ENCODE results near the gene SEPTIN6. TPM values are rescaled to one million over a fixed set of nuclear protein-coding genes. Genes with fewer than 3 reads are reported as not detected.
"Not testable (repeated sequence)": the region's sequence is repeated elsewhere in the genome, so short reads cannot be mapped to it uniquely, and the experiment has no call there.

SEPTIN6 gene
- total RNA-seq, 1 experiment from 2014 or later, result 11.7 TPM

DNA sequence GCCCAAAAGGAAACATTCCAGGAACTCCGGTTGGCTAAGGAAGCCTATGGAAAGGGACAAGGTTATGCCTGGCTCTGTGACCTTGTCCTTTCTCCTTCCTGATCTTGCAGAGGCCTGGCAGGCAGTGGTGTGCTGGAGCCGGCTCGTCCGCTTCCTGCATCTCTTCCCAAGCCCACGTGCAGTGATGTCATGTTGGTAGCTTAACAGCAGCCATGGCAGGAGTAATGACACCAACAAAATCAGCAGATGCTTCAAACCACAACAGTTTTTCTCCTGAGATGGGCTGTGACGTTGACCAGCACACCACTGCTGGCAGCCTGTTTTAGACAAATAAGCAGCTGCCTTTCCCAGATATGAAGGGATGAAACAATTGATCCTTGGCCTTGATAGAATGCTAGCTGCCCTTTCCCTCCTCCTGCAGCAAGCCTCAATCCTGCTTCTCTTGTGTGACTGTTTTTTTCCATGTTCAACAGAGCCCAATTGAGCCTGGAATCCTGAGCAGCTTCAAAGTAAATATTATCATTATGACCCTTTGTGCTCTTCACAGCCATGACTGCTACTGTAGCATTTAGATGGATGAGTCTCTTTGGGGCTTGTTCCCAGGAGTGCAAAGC, 23.4 kb downstream of the SEPTIN6 start:
- in situ Hi-C loops (cut with HindIII; ENCODE audit: low pct_unique_long_range_greater_than_20kb, low sequenced_read_pairs), result no loop called here
- no peak for DNase-seq (ENCODE audit: low read depth)

- in situ Hi-C loops (cut with HindIII; ENCODE audit: low pct_unique_long_range_greater_than_20kb, low sequenced_read_pairs), result no loop called here
- no peak for DNase-seq (ENCODE audit: low read depth)
These were observed 25.7 kb downstream of the SEPTIN6 start for GRCh38 chrX:119667111-119667878.

DNA sequence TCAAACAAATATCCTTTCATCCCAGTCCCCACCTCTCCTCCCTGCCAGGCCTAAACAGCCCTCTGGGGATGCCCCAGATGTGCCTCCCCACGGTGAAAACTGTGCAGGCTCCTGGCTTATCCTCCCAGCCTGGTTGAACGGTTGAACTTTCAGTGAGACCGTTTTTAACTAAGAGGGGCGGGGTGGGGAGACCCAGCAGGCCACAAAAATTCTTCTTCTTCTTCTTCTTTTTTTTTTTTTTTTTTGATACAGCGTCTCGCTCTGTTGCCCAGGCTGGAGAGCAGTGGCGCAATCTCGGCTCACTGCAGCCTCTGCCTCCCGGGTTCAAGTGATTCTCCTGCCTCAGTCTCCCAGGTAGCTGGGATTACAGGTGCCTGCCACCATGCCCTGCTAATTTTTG, 28.1 kb downstream of the SEPTIN6 start:
- in situ Hi-C loops (cut with HindIII; ENCODE audit: low pct_unique_long_range_greater_than_20kb, low sequenced_read_pairs); DNase-seq (ENCODE audit: low read depth): not testable (repeated sequence)

- in situ Hi-C loops (cut with HindIII; ENCODE audit: low pct_unique_long_range_greater_than_20kb, low sequenced_read_pairs), result no loop called here
These were observed 31.5 kb downstream of the SEPTIN6 start for GRCh38 chrX:119661486-119661885.

DNA sequence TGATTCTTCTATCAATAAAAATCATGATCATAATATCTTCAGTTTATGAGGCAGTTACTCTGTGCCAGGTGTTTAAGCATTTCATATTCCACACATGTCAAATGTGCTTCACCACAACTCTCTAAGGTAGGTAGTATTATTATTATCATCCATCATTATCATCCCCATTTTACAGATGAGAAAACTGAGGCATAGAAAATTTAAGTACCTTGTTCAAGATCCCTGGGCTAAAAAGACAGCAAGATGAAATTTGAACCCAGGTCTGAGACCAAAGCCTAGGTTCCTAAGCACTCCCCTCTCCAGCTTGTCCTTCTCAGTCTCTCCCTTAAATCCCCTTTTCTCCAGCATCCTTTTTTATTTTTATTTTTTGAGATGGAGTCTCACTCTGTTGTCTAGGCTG, 33.4 kb downstream of the SEPTIN6 start:
- no peak for DNase-seq (ENCODE audit: low read depth)
- in situ Hi-C loops (cut with HindIII; ENCODE audit: low pct_unique_long_range_greater_than_20kb, low sequenced_read_pairs), result no loop called here

More at GRCh38 chrX:119661486-119661885, 31.5 kb downstream of the SEPTIN6 start:
- DNase-seq (ENCODE audit: low read depth), result no peak

DNA sequence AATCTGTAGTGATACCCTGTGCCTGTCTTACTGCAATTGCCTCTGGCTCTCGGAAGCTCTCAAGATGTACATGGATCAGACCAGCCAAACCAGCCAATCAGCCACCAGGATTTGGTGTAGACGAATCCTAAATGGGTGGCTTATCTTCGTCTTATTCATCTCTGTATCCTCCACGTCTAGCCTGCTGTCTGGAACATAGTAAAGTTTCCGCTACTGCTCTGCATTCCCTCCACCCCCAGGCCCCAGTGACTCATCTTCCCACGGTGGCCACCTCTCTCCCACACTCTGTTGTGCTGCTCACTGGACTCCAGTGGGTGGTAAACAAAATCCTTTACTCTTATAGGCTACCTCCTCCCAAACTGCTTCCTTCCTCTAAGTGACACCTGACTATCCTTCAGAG, 37.8 kb downstream of the SEPTIN6 start:
- in situ Hi-C loops (cut with HindIII; ENCODE audit: low pct_unique_long_range_greater_than_20kb, low sequenced_read_pairs), result no loop called here
- no peak for DNase-seq (ENCODE audit: low read depth)

DNA sequence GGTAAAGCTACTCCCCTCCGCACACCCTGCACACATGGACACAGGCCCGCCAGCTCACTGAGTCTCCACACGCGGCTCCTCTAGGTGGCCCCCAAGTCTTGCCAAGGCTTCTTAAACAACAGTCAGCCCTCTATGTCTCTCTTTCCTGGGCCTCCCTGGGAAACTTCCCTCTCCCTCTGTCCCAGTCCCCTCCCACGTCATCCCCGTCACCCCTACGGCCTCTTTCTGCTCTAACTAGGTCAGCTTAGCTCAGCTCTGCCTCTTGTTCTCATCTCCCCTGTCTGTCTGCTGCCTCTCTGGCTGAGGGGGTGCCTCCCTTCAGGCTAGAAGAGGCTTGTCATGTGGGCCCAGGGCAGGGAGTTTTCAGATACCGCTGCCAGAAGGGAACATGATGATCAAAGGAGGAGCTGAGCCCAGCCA, 38.8 kb downstream of the SEPTIN6 start:
- in situ Hi-C loops (cut with HindIII; ENCODE audit: low pct_unique_long_range_greater_than_20kb, low sequenced_read_pairs), result no loop called here
- DNase-seq (ENCODE audit: low read depth), result no peak

DNA sequence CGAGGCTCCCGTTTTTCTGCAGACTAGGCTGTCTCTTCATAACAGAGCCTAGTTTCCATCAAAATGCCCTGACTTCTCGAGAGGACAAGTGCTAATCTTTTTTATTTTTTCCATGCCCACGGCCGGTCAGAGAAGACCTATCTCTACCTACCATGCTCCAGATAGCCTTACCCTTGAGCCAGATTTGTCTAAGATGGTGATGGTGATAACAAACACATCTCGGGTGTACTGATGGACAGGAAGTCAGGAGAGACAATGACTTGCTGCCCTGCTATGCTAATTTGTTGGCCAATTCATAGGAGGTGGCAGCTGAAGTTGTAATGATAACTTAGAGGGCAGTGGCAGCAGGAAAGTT, 44.6 kb downstream of the SEPTIN6 start:
- DNase-seq (ENCODE audit: low read depth), result no peak
- in situ Hi-C loops (cut with HindIII; ENCODE audit: low pct_unique_long_range_greater_than_20kb, low sequenced_read_pairs), result no loop called here

- in situ Hi-C loops (cut with HindIII; ENCODE audit: low pct_unique_long_range_greater_than_20kb, low sequenced_read_pairs), result no loop called here
- DNase-seq (ENCODE audit: low read depth), result no peak
These were observed 45.2 kb downstream of the SEPTIN6 start for GRCh38 chrX:119647552-119648420.

GRCh38 chrX:119647089-119647488, 45.9 kb downstream of the SEPTIN6 start:
- no peak for DNase-seq (ENCODE audit: low read depth)
- in situ Hi-C loops (cut with HindIII; ENCODE audit: low pct_unique_long_range_greater_than_20kb, low sequenced_read_pairs), result no loop called here

- in situ Hi-C loops (cut with HindIII; ENCODE audit: low pct_unique_long_range_greater_than_20kb, low sequenced_read_pairs), result no loop called here
These were observed 46.5 kb downstream of the SEPTIN6 start for GRCh38 chrX:119646515-119646914.

GRCh38 chrX:119643696-119644095, 49.3 kb downstream of the SEPTIN6 start:
- in situ Hi-C loops (cut with HindIII; ENCODE audit: low pct_unique_long_range_greater_than_20kb, low sequenced_read_pairs), result no loop called here
- no peak for DNase-seq (ENCODE audit: low read depth)

More at GRCh38 chrX:119646515-119646914, 46.5 kb downstream of the SEPTIN6 start:
- DNase-seq (ENCODE audit: low read depth), result no peak

Other genes starting within 250 kb of the SEPTIN6 start
- gene SLC25A5, start 224.7 kb downstream of the SEPTIN6 start, total RNA-seq (2014; rRNA removed; shearing (Covaris generic); ENCODE audit: low replicate concordance), result 37.5 and 59.0 TPM in 2 replicates
- 55.2 and 62.4 TPM in 2 replicates for gene STEEP1, start 127.8 kb downstream of the SEPTIN6 start, total RNA-seq (2014; rRNA removed; shearing (Covaris generic); ENCODE audit: low replicate concordance)
- 32.4 and 46.1 TPM in 2 replicates for gene UBE2A, start 118.6 kb downstream of the SEPTIN6 start, total RNA-seq (2014; rRNA removed; shearing (Covaris generic); ENCODE audit: low replicate concordance)
- gene NKRF, start 86.7 kb downstream of the SEPTIN6 start, total RNA-seq (2014; rRNA removed; shearing (Covaris generic); ENCODE audit: low replicate concordance), result 5.2 and 7.1 TPM in 2 replicates
- 1.5 TPM in 1 of 2 replicates, not detected in the other for gene SOWAHD, start 65.4 kb upstream of the SEPTIN6 start, total RNA-seq (2014; rRNA removed; shearing (Covaris generic); ENCODE audit: low replicate concordance)
- 2,019 and 2,237 TPM in 2 replicates for gene RPL39, start 98.5 kb upstream of the SEPTIN6 start, total RNA-seq (2014; rRNA removed; shearing (Covaris generic); ENCODE audit: low replicate concordance)
- 0.75 and 1.2 TPM in 2 replicates for gene UPF3B, start 159.8 kb upstream of the SEPTIN6 start, total RNA-seq (2014; rRNA removed; shearing (Covaris generic); ENCODE audit: low replicate concordance)
- 12.7 and 15.8 TPM in 2 replicates for gene RNF113A, start 178.6 kb upstream of the SEPTIN6 start, total RNA-seq (2014; rRNA removed; shearing (Covaris generic); ENCODE audit: low replicate concordance)
- gene NDUFA1, start 178.7 kb upstream of the SEPTIN6 start, total RNA-seq (2014; rRNA removed; shearing (Covaris generic); ENCODE audit: low replicate concordance), result 81.0 and 133 TPM in 2 replicates
- 0.14 TPM in 1 of 2 replicates, not detected in the other for gene AKAP14, start 202.7 kb upstream of the SEPTIN6 start, total RNA-seq (2014; rRNA removed; shearing (Covaris generic); ENCODE audit: low replicate concordance)

All from Caki2 (cell line).